GM11168 (cell line): ENCODE measurements around the gene KCNE5.
"Not testable (repeated sequence)": the region's sequence is repeated elsewhere in the genome, so short reads cannot be mapped to it uniquely, and the experiment has no call there.

Experiments used
- in situ Hi-C: fragments of 300-500 bp; cut with MboI; formaldehyde crosslinking; loops from one replicate; pipeline ENCODE4 v1.12.0; 2022; ENCODE audit warnings: low sequenced_read_pairs; ENCODE audit not compliant: unreplicated experiment

Gene KCNE5

DNA sequence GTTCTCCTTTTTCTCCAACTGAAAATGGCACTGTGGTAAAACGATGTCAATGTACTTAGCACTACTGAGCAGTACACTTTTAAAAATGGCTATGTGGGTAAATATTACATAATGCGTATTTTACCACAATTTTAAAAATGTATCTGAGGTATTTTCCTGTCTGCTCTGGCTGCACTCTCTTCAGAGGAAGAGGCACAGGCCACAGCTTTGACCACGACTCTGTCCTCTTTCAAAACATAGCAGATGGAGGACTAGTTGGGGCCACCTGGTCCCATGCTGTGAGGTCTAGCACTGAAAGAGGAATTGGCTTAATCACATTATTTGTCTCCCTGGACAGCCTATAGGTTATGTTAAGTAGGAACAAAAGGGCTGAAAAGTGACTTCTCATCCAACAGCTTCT is 5.2 kb downstream of the KCNE5 start:
- in situ Hi-C loops: no loop called here

DNA sequence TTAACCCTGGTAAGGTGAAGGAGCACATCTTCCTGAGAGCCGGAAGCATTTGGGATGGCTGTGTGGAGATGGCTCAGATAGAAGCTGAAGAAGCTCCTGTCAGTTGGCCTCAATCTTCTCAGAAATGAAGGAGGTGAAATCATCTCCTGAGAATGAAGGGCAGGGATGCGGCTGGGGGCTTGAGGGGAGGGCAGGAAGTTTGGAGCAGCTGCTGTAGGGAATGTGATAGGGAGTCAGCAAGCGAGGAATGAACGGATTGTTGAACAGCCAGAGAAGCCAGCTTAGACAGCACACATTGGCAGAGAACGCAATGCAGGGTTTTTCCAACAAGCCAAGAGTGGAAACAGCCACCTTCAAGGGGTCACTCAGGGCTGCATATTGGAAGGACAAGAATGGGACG is 10.0 kb downstream of the KCNE5 start:
- in situ Hi-C loops: no loop called here

DNA sequence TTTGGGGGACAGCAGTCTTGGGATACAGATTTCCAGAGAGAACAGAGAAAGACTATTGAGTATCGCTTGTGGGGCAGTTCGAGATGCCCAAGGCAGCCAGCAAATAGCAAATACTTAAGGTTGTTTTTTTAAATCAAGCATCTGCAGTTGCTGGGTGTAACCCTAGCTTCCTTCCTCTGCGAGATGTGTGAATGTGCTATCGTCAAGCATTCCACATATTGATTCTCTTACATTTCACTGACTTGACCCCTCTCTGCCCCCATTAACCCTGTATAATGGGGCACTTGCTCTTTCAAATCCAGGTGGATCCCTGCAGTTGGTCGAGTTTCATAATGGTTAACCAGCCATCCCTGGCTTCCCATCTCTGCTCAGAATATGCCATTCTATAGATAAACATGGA is 23.5 kb downstream of the KCNE5 start:
- in situ Hi-C loops: no loop called here

DNA sequence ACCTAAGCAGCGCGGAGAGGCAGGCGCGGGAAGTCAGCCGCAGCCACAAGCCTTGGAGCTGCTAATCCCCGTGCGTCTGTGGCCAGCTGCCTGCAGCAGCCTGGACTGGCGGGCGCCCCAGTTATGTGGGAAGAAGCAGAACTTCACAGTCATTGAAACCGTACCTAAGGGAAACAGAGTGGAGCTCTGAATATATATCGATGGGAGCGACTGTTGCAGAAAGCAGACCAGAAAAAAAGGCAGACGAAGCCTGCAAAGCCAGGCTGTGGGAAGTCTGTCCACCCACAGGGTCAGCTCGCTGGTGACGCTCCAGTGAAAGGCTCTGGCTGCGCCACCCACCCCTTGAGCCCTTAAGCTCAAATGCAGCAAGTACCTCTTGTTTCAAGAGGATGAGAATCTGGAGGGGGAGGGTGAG is 24.7 kb downstream of the KCNE5 start:
- in situ Hi-C loops: no loop called here

DNA sequence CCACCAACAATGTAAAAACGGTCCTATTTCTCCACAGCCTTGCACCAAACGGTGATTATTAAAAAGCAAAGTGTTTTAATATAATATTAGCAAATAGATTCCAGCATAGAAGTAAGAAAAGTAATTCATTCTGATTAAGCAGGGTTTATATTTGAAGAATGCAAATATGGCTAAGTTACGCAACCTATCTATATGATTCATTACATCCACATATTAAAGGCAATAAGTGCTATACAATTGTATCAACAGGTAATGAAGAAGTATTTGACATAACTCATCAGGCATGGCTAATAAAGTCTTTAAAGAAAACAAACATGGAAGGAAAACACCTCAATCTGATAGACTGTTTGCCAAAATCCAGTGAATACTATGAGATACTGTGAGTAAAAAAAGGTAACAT is 29.0 kb downstream of the KCNE5 start:
- in situ Hi-C loops: no loop called here

DNA sequence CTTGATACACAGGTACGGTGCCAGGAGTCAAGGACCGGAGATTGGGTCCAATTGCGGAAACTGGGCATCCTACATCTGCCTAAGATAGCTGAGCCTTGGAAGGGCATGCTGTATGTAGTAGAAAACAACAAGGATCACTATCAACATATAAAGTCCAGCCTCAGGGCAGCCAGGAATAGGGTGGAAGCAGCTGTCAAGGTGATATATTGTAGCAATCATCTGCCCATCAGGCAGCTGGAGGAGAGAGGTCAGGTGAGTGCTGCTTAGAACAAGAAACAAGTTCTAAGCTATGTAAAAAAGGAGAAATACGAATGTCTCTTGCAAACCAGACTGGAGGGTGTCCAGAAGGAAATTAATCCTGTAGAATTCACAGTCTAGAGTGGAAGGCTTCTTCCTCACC is 34.8 kb downstream of the KCNE5 start:
- in situ Hi-C loops: no loop called here

DNA sequence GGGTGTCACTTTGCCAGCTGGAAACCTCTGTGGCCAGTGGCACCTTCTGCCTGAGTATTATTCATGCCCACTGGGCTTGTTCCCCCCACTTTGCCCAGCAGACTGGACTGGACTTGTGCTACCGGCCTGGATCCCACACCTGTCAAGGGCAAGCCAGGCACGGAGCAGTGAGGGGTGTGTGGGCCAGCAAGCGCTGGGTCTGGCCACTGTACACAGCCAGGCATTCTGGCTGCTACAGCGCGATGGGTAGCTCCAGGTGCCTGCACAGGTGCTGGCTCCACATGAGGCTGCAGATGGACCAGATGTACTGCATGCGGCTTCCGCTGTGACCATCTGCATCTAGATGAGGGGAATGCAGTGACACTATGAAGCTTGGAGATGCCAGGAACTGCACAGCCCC is 39.5 kb downstream of the KCNE5 start:
- in situ Hi-C loops: no loop called here

DNA sequence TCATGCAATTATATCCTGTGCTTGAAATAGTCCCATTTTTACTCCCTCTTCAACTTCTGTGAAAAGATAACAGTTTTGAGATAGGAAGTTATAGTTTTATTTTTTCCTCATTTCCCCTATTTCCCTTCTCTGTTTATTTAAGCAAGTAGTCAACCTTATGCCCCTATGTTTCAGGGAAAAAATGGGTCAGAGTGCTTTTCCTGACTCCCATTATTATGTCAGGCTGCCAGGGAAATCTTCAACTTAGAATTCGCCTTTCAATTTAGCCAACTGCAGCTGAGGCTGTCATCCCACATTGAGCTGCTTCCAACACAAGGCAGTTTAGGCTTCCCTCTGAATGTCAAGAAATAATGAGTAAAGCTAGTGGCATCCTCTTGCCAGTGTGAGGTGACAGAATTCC is 46.1 kb downstream of the KCNE5 start:
- in situ Hi-C loops: no loop called here

DNA sequence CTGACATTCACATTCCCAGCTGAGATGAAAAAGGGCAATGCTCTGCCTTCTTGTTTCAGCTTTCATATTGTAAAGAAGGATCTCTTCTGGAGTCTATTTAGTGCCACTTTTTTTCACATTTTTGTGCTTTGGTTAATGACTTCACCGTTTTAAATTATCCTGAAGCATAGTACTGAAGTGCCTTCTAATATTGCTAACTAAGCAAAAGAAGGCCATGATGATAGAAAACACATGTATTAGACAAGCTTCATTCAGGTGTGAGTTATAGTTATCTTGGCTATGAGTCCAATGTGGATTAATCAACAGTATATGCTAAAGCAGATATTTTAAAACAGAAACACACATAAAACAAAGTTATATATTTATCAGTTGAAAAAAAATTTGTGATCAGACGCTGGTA is 47.9 kb downstream of the KCNE5 start:
- in situ Hi-C loops: no loop called here

DNA sequence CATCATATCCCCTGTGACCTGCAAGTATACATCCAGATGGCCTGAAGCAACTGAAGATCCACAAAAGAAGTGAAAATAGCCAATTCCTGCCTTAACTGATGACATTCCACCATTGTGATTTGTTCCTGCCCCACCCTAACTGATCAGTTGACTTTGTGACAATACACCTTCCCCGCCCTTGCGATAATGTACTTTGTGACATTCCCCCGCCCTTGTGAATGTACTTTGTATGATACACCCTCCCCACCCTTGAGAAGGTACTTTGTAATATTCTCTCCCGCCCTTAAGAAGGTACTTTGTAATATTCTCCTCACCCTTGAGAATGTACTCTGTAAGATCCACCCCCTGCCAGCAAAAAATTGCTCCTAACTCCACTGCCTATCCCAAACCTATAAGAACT is 48.9 kb downstream of the KCNE5 start:
- in situ Hi-C loops: not testable (repeated sequence)
